Myocyte (in vitro differentiated cells): ENCODE measurements around the gene ALOX5AP. TPM values are rescaled to one million over a fixed set of nuclear protein-coding genes. Genes with fewer than 3 reads are reported as not detected.
A peak's percentile ranks its signal among the peaks of the same experiment; 100 is the strongest.

Source experiments
- DNase-seq: peaks from one replicate; pipeline ENCODE4 v3.0.0-alpha.2; 2012; ENCODE audit warnings: low read depth
- total RNA-seq: library from RNA; depleted of rRNA; stranded (reverse); fragments of >200 nt; gene quantifications from 2 replicates; pipeline ENCODE4 v1.2.3, GENCODE V29; 2014

The ALOX5AP gene
- total RNA-seq, 1 donor from 2014 or later: not detected

DNA sequence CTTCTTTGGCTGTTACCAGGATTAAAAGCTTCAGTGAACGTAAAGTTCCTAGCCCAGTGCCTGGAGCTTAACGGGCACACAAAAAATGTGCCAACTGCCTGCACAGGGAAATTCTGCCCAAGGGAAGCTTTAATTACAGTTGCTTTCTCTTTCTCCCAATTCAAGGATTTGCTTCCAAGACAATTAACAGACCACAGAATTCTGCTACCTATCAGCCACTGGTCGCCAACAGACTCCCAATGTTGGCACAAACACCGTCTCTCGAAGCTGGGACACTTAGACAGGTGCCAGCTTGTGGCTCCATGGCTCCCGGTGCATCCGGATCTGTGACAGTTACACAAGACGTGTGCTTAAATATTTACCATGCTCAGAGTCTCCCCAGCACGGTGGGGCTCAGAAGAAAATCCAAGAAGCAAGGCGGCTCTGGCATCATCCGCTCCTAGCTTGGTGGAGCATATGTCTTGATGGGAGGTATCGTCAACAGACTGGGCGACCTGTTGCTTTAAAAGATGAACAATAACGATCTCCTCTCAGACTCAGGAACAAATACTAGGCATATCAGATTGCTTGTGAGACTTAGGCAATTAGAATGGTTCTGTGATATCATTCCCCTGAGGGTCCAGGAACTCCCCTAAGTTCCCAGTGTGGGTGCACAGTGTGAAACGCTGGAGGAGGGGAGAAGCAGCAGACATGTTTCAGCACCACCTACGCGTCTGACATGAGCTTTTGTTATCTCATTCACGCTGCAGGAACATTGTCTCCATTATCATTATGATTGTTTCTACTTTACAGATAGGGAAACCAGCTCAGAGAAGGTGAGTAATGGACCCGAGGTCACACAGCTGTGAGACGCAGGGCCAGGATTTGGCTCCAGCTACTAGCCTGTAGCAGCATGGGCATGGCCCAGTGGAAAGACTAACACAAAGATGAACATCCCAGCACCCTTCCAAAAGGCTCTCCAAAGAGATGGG lies 61.6 kb downstream of the ALOX5AP start:
- no peak for DNase-seq

DNA sequence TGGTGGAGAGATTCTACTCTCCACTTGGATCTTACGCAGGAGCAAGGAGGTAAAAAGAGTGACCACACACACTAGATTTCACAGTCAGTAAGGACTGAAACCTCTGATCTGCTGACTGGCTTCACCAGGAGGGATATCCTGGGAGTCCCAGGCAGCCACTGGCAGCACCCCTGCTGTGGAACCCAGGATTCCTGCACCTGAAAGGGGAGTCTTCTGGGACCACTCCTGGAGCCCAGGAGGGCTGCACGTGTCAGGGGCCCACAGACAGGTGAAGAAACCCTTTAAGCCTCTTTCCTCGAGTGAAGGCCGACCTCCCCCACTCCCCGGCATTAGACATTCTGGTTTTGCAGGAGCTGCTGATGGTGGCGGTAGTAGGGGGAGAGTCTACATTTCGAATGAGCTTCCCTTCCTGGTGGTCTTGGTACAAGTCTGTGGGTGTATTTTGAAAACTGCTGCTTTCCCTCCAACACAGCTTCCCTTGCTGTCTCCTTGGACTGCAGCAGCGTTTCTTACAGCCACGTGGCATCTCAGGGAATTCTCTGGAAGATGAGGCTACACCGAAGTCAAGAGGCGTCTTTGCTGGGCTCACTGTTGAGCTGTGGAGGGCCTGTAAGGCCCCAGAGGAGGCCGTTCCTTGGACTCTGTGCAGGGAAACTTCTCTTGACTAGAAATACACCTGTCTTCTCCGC lies 62.6 kb downstream of the ALOX5AP start:
- no peak for DNase-seq

DNA sequence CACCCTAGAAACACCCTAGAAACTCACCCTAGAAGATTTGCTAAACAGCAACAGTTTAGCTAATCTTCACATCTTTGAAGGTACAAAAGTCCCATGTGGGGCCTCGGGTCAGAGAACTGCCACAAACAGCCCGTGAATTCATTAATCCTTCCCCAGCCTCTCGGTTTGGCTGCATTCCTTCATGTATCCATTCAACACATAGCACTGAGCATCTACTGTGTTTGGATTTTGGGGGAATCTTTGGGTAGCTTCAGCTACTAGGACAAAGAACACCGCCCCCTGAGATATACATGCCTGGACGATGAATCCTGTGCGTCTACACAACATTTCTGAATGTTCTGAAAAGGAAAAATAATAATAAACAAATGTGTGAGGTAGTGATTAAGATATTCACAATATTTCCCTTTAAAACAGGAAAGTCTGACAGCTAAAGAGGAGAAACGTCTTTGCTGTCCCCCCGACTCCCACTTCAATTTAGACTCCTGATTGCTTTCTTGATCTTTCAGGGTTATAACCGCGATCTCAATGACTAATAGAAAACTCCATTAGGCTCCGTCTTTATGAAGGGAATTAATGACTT lies 63.5 kb downstream of the ALOX5AP start:
- no peak for DNase-seq

DNA sequence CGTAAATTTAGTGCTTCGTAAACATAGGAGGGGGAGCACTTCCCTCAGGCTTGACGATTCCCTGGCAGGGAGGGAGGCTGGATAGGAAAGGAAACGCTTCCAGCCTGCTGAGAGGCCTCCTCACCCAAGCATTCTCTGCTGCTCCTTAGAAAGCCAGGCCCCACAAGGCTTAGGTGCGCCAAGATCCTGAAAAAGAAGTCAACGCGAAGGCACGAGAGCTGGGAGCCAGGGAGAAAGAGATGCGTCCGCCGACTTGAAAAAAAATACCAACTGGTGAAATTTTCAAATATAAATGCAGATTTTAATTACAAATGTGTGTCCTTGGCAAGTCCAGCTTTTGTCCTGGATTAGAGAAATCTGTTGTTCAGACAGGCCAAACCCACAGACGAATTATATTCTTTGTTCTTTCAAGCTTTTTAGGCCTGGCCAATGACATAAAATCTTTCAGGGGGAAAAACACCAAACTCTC lies 64.0 kb downstream of the ALOX5AP start:
- no peak for DNase-seq

DNA sequence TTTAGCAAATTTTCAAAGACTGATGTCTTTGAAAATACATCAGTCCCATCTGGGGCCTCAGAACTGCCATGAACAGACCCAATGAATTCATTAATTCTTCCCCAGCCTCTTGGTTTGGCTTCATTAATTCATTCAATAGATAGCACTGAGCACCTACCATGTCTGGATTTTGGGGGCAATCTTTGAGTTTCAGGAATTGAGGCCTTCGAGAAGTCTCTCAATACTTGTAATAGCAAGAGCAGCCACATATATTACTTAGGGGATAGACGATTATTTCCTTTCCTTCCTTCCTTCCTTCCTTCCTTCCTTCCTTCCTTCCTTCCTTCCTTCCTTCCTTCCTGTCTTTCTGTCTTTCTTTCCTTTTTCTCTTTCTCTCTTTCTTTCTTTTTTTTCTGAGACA lies 64.8 kb downstream of the ALOX5AP start:
- no peak for DNase-seq

DNA sequence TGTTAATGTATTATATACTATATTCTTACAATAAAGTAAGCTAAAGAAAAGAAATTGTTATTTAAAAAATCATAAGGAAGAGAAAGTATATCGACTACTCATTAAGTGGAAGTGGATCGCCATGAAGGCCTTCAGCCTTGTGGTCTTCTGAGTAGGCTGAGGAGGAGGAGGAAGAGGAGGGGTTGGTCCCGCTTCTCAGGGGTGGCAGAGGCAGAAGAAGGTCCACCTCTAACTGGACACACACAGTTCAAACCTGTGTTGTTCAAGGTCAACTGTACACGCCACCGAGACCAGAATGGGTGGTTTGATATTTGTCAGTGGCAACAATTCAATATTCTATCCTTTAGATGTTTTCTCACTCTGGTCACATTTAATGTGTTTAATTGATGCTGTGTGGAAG lies 67.2 kb downstream of the ALOX5AP start:
- DNase-seq: no peak

DNA sequence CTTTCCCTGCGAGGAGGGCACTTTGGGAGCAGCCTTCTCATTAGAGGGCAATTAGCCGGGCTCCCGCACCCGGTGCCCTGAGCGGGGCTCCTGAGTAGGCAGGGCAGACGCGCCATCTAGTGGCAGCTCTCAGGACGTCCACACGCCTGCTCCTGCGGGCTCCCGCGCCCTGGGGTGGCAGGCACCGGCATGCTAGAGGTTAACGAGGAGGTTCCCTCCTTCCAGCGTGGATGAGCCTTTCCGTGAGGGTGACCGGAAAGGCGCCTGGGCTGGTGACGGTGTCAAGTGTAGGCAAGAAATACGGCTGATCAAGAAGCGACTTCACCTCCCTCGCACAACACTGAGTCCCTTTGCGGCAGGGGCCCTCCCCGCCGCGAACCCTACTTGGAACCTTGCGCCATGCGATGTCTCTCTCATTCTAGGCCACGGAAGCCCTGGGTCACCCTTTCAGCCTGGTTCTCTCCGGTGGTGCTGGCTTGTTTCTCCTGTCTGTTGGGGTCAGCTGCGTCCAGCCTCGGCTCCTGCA lies 67.7 kb downstream of the ALOX5AP start:
- peak; percentile 83 for DNase-seq

DNA sequence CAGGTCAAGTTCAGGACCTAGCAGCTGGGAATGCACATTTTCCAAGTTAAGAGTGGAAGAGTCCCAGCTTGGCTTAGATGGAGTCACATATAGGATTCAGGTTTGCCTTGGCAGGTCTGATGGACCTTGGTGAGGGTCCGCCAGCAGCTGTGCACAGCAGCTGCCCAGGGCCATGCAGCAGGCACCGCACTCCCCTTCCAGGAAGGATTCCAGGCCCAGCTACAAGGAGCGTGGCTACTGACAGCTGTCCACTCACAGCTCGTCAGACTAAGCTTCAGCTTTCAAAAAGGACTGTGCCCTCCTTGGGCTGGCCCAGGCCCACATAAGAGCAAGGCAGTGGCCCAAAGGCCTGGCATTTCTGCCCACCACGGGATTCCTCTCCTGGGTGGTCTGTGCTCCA lies 68.4 kb downstream of the ALOX5AP start:
- peak; percentile 81 for DNase-seq

DNA sequence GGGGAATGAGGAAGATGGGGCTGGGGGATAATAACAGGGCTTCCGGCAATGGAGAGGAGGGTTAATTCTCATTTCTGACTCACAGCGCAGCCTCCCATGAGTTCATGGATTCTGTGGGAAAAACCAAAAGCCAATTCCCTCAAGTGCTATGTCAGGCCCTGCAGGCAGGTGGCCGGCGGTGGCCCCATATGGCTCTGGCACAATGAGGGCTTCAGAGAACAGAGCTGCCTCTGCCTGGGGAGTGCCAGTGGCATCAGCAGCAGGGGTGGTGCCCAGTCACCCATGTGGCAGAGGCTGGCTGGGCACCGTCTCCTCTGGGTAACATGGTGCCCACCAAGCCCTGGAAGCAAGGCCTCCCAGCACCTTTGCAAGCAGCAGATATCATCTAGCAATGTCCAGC lies 69.1 kb downstream of the ALOX5AP start:
- peak; percentile 55 for DNase-seq

DNA sequence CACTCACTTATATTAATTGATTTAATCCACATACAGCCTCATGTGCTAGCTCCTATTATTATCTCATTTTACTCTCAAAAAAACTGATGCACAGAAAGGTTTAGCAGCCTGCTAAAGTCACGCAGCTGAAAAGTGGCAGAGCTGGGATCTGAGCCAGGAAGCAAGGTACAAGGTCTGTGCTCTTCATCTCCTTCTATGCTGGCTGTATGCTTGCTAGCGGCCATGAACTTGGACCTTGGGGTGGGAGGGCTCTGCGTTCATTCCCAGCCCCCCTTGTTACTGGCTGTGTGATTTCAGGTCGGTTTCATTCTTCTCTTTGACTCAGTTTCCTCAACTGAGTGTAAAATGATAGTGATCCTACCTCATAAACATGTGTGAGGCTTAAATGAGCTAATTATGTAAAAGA lies 69.8 kb downstream of the ALOX5AP start:
- DNase-seq: no peak

DNA sequence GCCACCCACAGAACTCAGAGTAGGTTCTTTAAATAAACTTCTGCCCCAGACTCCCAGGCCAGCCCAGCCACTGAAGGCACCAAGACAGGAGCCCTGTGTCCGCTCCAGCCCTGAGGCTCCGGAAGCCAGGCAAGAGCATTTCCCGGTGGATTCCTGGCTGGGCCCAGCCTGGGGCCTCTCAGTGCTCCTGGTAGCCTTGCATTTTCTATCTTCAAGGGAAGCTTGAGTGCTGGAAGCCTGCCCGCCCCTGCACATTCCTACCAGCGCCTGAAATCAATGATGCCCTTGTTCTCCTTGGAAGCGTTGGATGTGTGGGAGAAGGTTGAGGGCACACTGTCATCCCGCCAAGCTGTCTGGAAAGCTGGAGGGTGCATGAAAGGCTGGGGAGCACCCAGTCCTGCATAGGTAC lies 70.3 kb downstream of the ALOX5AP start:
- DNase-seq: no peak

DNA sequence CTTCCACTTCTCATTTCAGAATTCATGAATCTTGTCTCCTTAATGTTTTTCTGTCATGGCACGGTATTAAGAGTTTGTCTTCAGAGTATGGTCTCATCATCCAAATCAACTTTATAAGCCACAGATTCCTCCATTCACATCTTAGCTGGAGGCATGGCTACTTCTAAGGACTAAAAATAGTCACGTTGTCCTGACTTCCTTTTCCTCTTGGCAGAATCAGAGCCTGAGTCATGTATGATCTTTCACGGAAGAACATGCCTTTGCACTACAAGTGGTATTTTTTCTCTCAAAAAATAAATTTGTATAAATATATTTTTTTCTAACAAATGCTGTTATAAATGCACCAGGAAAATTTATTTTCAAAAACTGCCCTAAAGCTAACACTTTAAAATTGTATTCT lies 71.4 kb downstream of the ALOX5AP start:
- peak; percentile 65 for DNase-seq

DNA sequence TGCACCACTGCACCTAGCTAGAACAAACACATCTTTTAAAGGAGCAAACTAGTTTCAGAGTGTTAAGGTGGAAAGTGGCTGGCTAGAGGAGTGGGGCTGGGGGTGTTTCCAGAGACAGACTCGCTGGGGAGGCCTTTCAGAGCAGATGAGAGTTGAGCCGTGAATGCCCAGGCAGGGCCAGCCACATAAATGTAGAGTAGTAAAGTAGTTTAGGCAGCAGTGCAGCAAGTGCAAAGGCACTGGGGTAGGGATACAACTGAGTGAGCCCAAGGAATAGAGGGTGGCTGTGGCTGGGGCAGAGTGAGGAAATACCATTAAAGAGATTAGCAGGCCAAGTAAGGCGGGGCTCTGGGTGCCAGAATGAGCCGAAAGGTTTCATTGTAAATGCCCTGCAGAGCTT lies 72.0 kb downstream of the ALOX5AP start:
- no peak for DNase-seq

DNA sequence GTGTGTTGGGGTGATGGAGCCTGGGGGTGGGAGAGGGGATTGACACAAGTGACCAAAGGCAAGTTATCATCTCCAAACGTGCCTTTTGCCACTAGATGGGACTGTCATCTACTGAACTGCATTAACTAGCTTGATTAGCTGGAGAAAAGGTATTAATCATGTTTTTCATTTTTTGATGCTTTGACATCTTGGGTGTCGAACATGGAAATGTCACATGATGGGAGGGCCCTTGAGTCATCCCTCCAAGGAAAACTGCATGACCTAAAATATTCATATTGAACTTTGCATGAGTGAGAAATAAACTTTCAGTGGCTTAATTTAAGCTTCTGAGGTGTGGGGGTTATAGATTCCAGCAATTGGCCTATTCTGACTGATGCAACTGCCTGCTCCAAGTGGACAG lies 73.3 kb downstream of the ALOX5AP start:
- DNase-seq: peak; percentile 10

DNA sequence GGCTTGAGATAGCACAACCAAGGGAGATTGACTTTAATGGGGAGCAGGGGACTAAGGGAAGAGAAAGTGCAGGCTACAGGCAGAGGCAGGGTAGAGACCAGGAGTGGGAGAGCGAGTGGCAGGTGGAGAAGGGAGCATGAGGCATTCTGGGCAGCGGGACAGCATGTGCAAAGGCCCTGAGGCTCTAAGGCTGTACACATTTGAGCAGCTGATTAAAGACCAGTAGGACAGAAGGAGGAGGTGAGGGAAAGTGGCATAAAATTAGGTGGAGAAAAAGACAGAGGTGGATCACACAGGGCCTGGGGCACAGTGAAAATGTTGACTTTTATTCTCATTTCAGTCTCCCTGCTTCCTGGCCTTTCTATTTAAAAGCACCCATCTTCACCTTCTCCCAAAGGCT lies 74.4 kb downstream of the ALOX5AP start:
- DNase-seq: no peak

DNA sequence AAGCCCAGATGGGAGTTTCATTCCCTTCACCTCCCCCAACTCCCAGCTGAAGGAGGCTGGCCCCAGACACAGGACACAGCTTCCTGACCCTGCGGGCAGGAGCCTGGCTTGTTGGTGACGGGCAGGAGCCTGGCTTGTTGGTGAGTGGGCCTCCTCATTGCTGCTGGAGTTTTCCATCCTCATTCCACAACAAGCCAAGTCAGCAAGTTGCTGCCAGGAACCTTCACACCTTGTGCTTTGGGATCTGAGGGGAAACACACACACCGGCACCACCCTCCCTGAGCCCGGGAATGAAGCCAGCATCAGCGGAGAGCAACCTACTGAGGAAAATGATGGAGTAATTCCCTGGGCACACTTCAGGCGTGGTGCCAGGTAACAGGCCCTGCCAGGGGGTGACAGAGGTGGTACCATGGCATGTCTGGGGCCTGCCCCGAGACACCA lies 74.9 kb downstream of the ALOX5AP start:
- no peak for DNase-seq

DNA sequence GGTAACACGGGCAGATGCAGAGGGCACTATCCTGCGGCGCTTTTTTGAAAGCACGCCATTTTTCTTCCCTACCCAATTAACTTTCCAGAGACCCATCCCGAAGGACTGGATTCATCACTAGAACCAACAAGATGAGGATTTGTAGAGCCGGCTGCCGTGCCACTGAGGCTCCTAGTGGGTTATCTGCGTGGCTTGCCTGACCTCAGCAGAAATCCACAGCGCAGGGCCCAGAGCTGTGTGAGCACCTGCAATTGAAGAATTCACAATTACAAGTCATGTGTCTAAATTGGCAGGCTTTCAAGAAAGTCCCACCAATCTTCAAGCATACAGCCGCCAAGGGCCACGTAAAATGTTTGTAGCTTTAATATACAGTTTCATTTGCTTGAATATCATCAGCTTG lies 75.5 kb downstream of the ALOX5AP start:
- DNase-seq: no peak
